SK-N-SH (cell line): Measurements from ENCODE around the gene ZBTB14. TPM values are rescaled to one million over a fixed set of nuclear protein-coding genes. Genes with fewer than 3 reads are reported as not detected.

Experiments used
- CTCF ChIA-PET: fragments of 300-600, 350-600 bp; formaldehyde crosslinking; extraction: SDS; loops from one replicate; lab custom pipeline; 2021; lab: Yijun Ruan, JAX
- POLR2A ChIA-PET: fragments of 350-600 bp; sonication (Branson Sonifier 250); formaldehyde crosslinking; extraction: SDS; loops from one replicate; lab custom pipeline; 2020; ENCODE audit warnings: antibody characterized with exemption, inconsistent platforms; lab: Yijun Ruan, JAX
- DNase-seq: peaks from one replicate; pipeline ENCODE4 v3.0.0; 2012
- H2AFZ ChIP-seq: fragments of 200-600 bp; sonication (generic); 2 replicates; pipeline ENCODE4 v1.8.1; 2016; ENCODE audit warnings: antibody characterized with exemption, mild to moderate bottlenecking, low read depth
- H3F3A ChIP-seq: fragments of 200-600 bp; sonication (generic); replicated peaks from 2 replicates; pipeline ENCODE3; 2016; ENCODE audit warnings: antibody characterized with exemption, mild to moderate bottlenecking; ENCODE audit not compliant: insufficient read depth
- H3K27ac ChIP-seq, 2 experiments: fragments of 200-500 bp in 1 of 2; fragments of 200-600 bp in 1 of 2; sonication (Bioruptor generic) in 1 of 2; sonication (generic), shearing (Covaris generic) in 1 of 2; 2 replicates each; pipeline versions ENCODE4 v1.5.1 to v1.6.1; 2014 to 2016; ENCODE audit warnings: low read depth in 2 of 2, inconsistent platforms in 1 of 2, low read length in 1 of 2, mild to moderate bottlenecking in 1 of 2, mixed read lengths in 1 of 2
- H3K27me3 ChIP-seq: fragments of 200-600 bp; sonication (generic), shearing (Covaris generic); 2 replicates; pipeline ENCODE4 v1.6.1; 2016; ENCODE audit warnings: mixed run types; ENCODE audit not compliant: insufficient read depth
- H3K36me3 ChIP-seq, 2 experiments: fragments of 200-500 bp in 1 of 2; fragments of 200-600 bp in 1 of 2; sonication (Bioruptor generic) in 1 of 2; sonication (generic) in 1 of 2; replicated peaks in 1 of 2; 2 replicates each; pipeline versions ENCODE3 to v1.5.1; 2014 to 2016; ENCODE audit warnings: low read length in 1 of 2, mild to moderate bottlenecking in 1 of 2; ENCODE audit not compliant: insufficient read depth in 2 of 2, control insufficient read depth in 1 of 2
- H3K4me1 ChIP-seq, 2 experiments: fragments of 200-500 bp in 1 of 2; fragments of 200-600 bp in 1 of 2; sonication (Bioruptor generic) in 1 of 2; sonication (generic), shearing (Covaris generic) in 1 of 2; 2 replicates each; pipeline versions ENCODE4 v1.5.1 to v1.6.1; 2014 to 2016; ENCODE audit warnings: low read depth in 1 of 2, low read length in 1 of 2, mixed run types in 1 of 2; ENCODE audit not compliant: insufficient read depth in 2 of 2, control insufficient read depth in 1 of 2
- H3K4me2 ChIP-seq: fragments of 200-600 bp; sonication (generic), shearing (Covaris generic); 2 replicates; pipeline ENCODE4 v1.6.1; 2017; ENCODE audit warnings: mixed run types
- H3K4me3 ChIP-seq, 2 experiments: fragments of 200-500 bp in 1 of 2; fragments of 200-600 bp in 1 of 2; sonication (Bioruptor generic) in 1 of 2; sonication (generic), shearing (Covaris generic) in 1 of 2; 2 replicates each; pipeline versions ENCODE4 v1.5.1 to v1.8.1; 2014 to 2016; ENCODE audit warnings: low read depth in 2 of 2, inconsistent platforms in 1 of 2, low read length in 1 of 2, mild to moderate bottlenecking in 1 of 2, mixed read lengths in 1 of 2, moderate library complexity in 1 of 2
- H3K79me2 ChIP-seq: fragments of 200-600 bp; sonication (generic); 2 replicates; pipeline ENCODE4 v1.8.1; 2017; ENCODE audit warnings: mild to moderate bottlenecking; ENCODE audit not compliant: insufficient read depth
- H3K9ac ChIP-seq: fragments of 200-600 bp; sonication (generic); 2 replicates; pipeline ENCODE4 v1.6.1; 2017; ENCODE audit warnings: mixed run types
- H3K9me2 ChIP-seq: fragments of 200-600 bp; sonication (generic); 2 replicates; pipeline ENCODE4 v1.6.1; 2017; ENCODE audit warnings: mixed run types
- H3K9me3 ChIP-seq: fragments of 200-600 bp; sonication (generic); 2 replicates; pipeline ENCODE4 v1.6.1; 2017; ENCODE audit warnings: mixed run types, mild to moderate bottlenecking, moderate library complexity
- H4K20me1 ChIP-seq: fragments of 200-600 bp; sonication (generic); 2 replicates; pipeline ENCODE4 v1.6.1; 2017; ENCODE audit warnings: mild to moderate bottlenecking, mixed run types; ENCODE audit not compliant: insufficient read depth
- CHD2 ChIP-seq: fragments of 150-350 bp; IDR thresholded peaks from 2 replicates; pipeline ENCODE4 v1.6.1; 2018; ENCODE audit warnings: low read length; ENCODE audit not compliant: partially characterized antibody
- ELF1 ChIP-seq: IDR thresholded peaks from 2 replicates; pipeline ENCODE4 v1.4.0; 2012
- EZH2phosphoT487 ChIP-seq: fragments of 200-600 bp; sonication (generic); IDR thresholded peaks from 2 replicates; pipeline ENCODE4 v1.6.1; 2017; ENCODE audit warnings: low read depth, mixed run types, mild to moderate bottlenecking, antibody characterized with exemption, moderate library complexity, borderline replicate concordance
- FOSL2 ChIP-seq: IDR thresholded peaks from 2 replicates; pipeline ENCODE4 v1.4.0; 2012; ENCODE audit warnings: low read depth, mild to moderate bottlenecking, moderate library complexity, borderline replicate concordance
- FOXM1 ChIP-seq: IDR thresholded peaks from 2 replicates; pipeline ENCODE4 v1.4.0; 2012; ENCODE audit warnings: low read depth, mild to moderate bottlenecking
- GABPA ChIP-seq: IDR thresholded peaks from 2 replicates; pipeline ENCODE4 v1.4.0; 2012; ENCODE audit warnings: low read depth, mild to moderate bottlenecking
- GATA2 ChIP-seq: sonication (generic); formaldehyde crosslinking; IDR thresholded peaks from 2 replicates; pipeline ENCODE4 v1.5.0; 2020; ENCODE audit warnings: mild to moderate bottlenecking, missing genetic modification reagents
- MAX ChIP-seq: IDR thresholded peaks from 2 replicates; pipeline ENCODE4 v1.4.0; 2012; ENCODE audit warnings: low read depth
- MEF2A ChIP-seq: IDR thresholded peaks from 2 replicates; pipeline ENCODE4 v1.4.0; 2012; ENCODE audit warnings: low read depth, borderline replicate concordance
- MXI1 ChIP-seq: IDR thresholded peaks from 2 replicates; pipeline ENCODE4 v1.6.1; 2012; ENCODE audit warnings: mild to moderate bottlenecking, low read depth, low read length, improper control_type of control experiment
- NRF1 ChIP-seq: IDR thresholded peaks from 2 replicates; pipeline ENCODE4 v1.6.1; 2012; ENCODE audit warnings: low read depth, mild to moderate bottlenecking, low read length
- POLR2AphosphoS5 ChIP-seq: IDR thresholded peaks from 2 replicates; pipeline ENCODE4 v1.6.1; 2012; ENCODE audit warnings: low read depth, low read length
- RCOR1 ChIP-seq: fragments of 150-350 bp; IDR thresholded peaks from 2 replicates; pipeline ENCODE4 v1.6.1; 2017; ENCODE audit warnings: antibody characterized with exemption, low read length
- RFX5 ChIP-seq: IDR thresholded peaks from 2 replicates; pipeline ENCODE4 v1.6.1; 2012; ENCODE audit warnings: mild to moderate bottlenecking, improper control_type of control experiment, low read length
- SIN3A ChIP-seq: IDR thresholded peaks from 2 replicates; pipeline ENCODE4 v1.6.1; 2012; ENCODE audit warnings: low read depth, mild to moderate bottlenecking, low read length, moderate library complexity, borderline replicate concordance
- SMC3 ChIP-seq: IDR thresholded peaks from 2 replicates; pipeline ENCODE4 v1.6.1; 2012; ENCODE audit warnings: low read depth, low read length, improper control_type of control experiment
- TAF1 ChIP-seq: IDR thresholded peaks from 2 replicates; pipeline ENCODE4 v1.6.1; 2012; ENCODE audit warnings: low read depth, mild to moderate bottlenecking, low read length, moderate library complexity, borderline replicate concordance
- USF1 ChIP-seq: IDR thresholded peaks from 2 replicates; pipeline ENCODE4 v1.4.0; 2012; ENCODE audit warnings: low read depth, borderline replicate concordance
- WGBS: methylation state at CpG from one replicate; pipeline ENCODE4 v1.1.6; 2017; ENCODE audit warnings: low lambda C conversion rate; 5-methylcytosine and 5-hydroxymethylcytosine counted together
- polyA plus RNA-seq, 3 experiments: library from polyadenylated mRNA; depleted of rRNA; stranded (reverse); fragments of >200 nt; gene quantifications; 2 replicates each; pipeline ENCODE4 v1.2.3, GENCODE V29; 2012

The ZBTB14 gene
- polyA plus RNA-seq, 1 of the 3 experiments (the other 2 are of a cell fraction) = 4.6 TPM

- no peak overlapping the region for H3K4me2 ChIP-seq
- ChIA-PET CTCF (no interaction called here), POLR2A (no interaction called here)
- H3K9me2 ChIP-seq = no peaks in the 10 kb centered on the region
- no peak for DNase-seq
- no peak overlapping the region for H2AFZ ChIP-seq
- WGBS = 19% methylated on average over 3 of the region's 3 CpGs
- H3K4me3 ChIP-seq = no peak overlapping the region
- H3K4me1 ChIP-seq = no peaks in the 10 kb centered on the region
- no peak for TF ChIP-seq SMC3
- no peak for TF ChIP-seq CHD2
- TF ChIP-seq GABPA = no peak
- TF ChIP-seq ELF1 = no peak
- TF ChIP-seq POLR2AphosphoS5 = no peak
- no peak for TF ChIP-seq NRF1
- TF ChIP-seq FOXM1 = no peak
- H3K27ac ChIP-seq = no peak overlapping the region
- H3K9ac ChIP-seq = no peak overlapping the region
- H3K36me3 ChIP-seq = no peaks in the 10 kb centered on the region
- H3K9me3 ChIP-seq = no peaks in the 10 kb centered on the region
- H4K20me1 ChIP-seq = no peaks in the 10 kb centered on the region
- no peaks in the 10 kb centered on the region for H3F3A ChIP-seq
- no peaks in the 10 kb centered on the region for H3K27me3 ChIP-seq
- no peaks in the 10 kb centered on the region for H3K79me2 ChIP-seq
Measured at GRCh38 chr18:5266721-5267120, 28.8 kb downstream of the ZBTB14 start.

GRCh38 chr18:5253910-5254309 is 41.6 kb downstream of the ZBTB14 start:
- no peak overlapping the region for H3K27ac ChIP-seq
- no peak overlapping the region for H3K9ac ChIP-seq
- no peaks in the 10 kb centered on the region for H3F3A ChIP-seq
- H3K9me3 ChIP-seq = no peaks in the 10 kb centered on the region
- ChIA-PET CTCF (no interaction called here), POLR2A (no interaction called here)
- no peak for DNase-seq
- TF ChIP-seq ELF1 = no peak
- TF ChIP-seq USF1 = no peak
- TF ChIP-seq CHD2 = no peak
- TF ChIP-seq MXI1 = no peak
- no peak for TF ChIP-seq EZH2phosphoT487
- no peak for TF ChIP-seq MAX
- TF ChIP-seq POLR2AphosphoS5 = no peak
- TF ChIP-seq GATA2 (CRISPR knock-in tag) = no peak
- no peak for TF ChIP-seq NRF1
- TF ChIP-seq TAF1 = no peak
- TF ChIP-seq SIN3A = no peak
- no peak for TF ChIP-seq RFX5
- TF ChIP-seq RCOR1 = no peak
- no peak for TF ChIP-seq MEF2A
- no peak for TF ChIP-seq FOXM1
- TF ChIP-seq FOSL2 = no peak
- H3K79me2 ChIP-seq = no peaks in the 10 kb centered on the region
- 17% methylated on average over 2 of the region's 2 CpGs for WGBS
- H4K20me1 ChIP-seq = no peaks in the 10 kb centered on the region
- H3K4me3 ChIP-seq = no peak overlapping the region; a peak in 1 of 4 replicates
- no peaks in the 10 kb centered on the region for H3K36me3 ChIP-seq
- no peak overlapping the region for H2AFZ ChIP-seq
- H3K9me2 ChIP-seq = no peaks in the 10 kb centered on the region
- H3K4me1 ChIP-seq = no peaks in the 10 kb centered on the region
- H3K27me3 ChIP-seq = peaks cover 7% of the 10 kb centered on the region; the same call in 1 of the 2 replicates
- H3K4me2 ChIP-seq = peak overlapping the region; percentile 4; the same call in 1 of the 2 replicates
